Heart right ventricle (tissue), 16 donors: ENCODE data around the gene MIEF1. TPM values are rescaled to one million over a fixed set of nuclear protein-coding genes. Genes with fewer than 3 reads are reported as not detected.

ENCODE experiments used
- ATAC-seq, 8 donors: fragments of 200-7000 bp; cut with Tn5 transposase; one replicate each; pipeline ENCODE4 v1.9.1; 2020; ENCODE audit warnings: mild to moderate bottlenecking in 8 of 8, moderate library complexity in 8 of 8, moderate number of reproducible peaks in 1 of 8
- DNase-seq, 2 donors: peaks; one replicate each; pipeline ENCODE4 v3.0.0-alpha.2; 2020
- H3K27ac ChIP-seq, 10 donors: fragments of 200-600 bp; sonication (generic) in 2 of 10; one replicate each; pipeline versions ENCODE4 v1.5.0 to v1.8.0; 2020 to 2022; ENCODE audit warnings: mild to moderate bottlenecking in 3 of 10
- H3K27me3 ChIP-seq, 7 donors: fragments of 200-600 bp; one replicate each; pipeline ENCODE4 v1.8.0; 2021 to 2022; ENCODE audit warnings: mild to moderate bottlenecking in 2 of 7
- H3K36me3 ChIP-seq, 9 donors: fragments of 200-600 bp; sonication (generic) in 1 of 9; one replicate each; pipeline versions ENCODE4 v1.5.0 to v1.8.0; 2020 to 2022; ENCODE audit warnings: mild to moderate bottlenecking in 2 of 9
- H3K4me1 ChIP-seq, 9 donors: fragments of 200-600 bp; sonication (generic) in 1 of 9; one replicate each; pipeline versions ENCODE4 v1.5.0 to v1.8.0; 2020 to 2022; ENCODE audit warnings: mild to moderate bottlenecking in 4 of 9
- H3K4me3 ChIP-seq, 10 donors: fragments of 200-600 bp; sonication (generic) in 2 of 10; one replicate each; pipeline versions ENCODE4 v1.5.0 to v1.8.0; 2020 to 2022; ENCODE audit warnings: mild to moderate bottlenecking in 7 of 10, moderate library complexity in 2 of 10
- H3K9me3 ChIP-seq, 11 donors: fragments of 200-600 bp in 10 of 11; sonication (generic) in 2 of 11; one replicate each; pipeline versions ENCODE4 v1.5.0 to v1.8.0; 2013 to 2022; ENCODE audit warnings: mild to moderate bottlenecking in 2 of 11, control low read depth in 1 of 11, moderate library complexity in 1 of 11
- CTCF ChIP-seq, 9 donors: fragments of 200-600 bp; sonication (generic) in 2 of 9; IDR thresholded peaks; one replicate each; pipeline versions ENCODE4 v1.5.0 to v1.8.0; 2021 to 2022; ENCODE audit warnings: antibody characterized with exemption in 9 of 9, mild to moderate bottlenecking in 5 of 9, moderate library complexity in 1 of 9
- WGBS, 2 donors: extraction: QIAGEN DNeasy Blood & Tissue Kit; methylation state at CpG; one replicate each; pipeline ENCODE4 v1.1.7; 2013; ENCODE audit warnings: inconsistent platforms in 1 of 2; 5-methylcytosine and 5-hydroxymethylcytosine counted together
- intact Hi-C, 10 donors: fragments of 100-400 bp; cut with DNase I; formaldehyde crosslinking; loops; one replicate each; pipeline versions ENCODE4 v1.11.1 to v1.14.2; 2022
- polyA plus RNA-seq, 2 donors: library from polyadenylated mRNA; stranded (reverse); fragments of 200-250 nt; gene quantifications; one replicate each; pipeline ENCODE4 v1.2.3, GENCODE V29; 2013
- total RNA-seq, 10 donors: library from RNA; stranded (reverse); fragmentation: NEBNext Ultra II Directional in 3 of 10; extraction: Animal tissue kit (Norgen Biotek cat#: 25700) in 3 of 10; gene quantifications; one replicate each; pipeline versions ENCODE4 v1.2.1 to v1.2.4, GENCODE V29; 2021 to 2023
- donor health status: Arrhythmogenic right ventricular cardiomyopathy.
- donor health status: ischemic (EF 13 %, LVEDD 7.1; RV severe dilation, severe dysfunction).
- donor health status: healthy with polysubstance abuse.
- donor health status: DM: no; HTN: yes; CAD: no.
- donor health status: DM: no; HTN: no; CAD: no.
- donor health status: ischemic (EF 25% LVEDD 6.9; RV normal size, moderate dysfunction).
- donor health status: ischemic (EF 25% LVEDD 5.7; RV mildly dilated, moderate dysfunction).
- donor health status: healthy.
- donor health status: DM: yes; HTN: yes; CAD: no.
- donor health status: Ischemic cardiomyopathy.
- donor health status: ischemic (EF 35%, LVEDD 5.7; RV mildly dilated, moderate dysfunction).
- donor health status: nonischemic (EF 11% LVEDD 7.7; RV severe dilation, severe dysfunction).
- donor health status: DM: yes; HTN: yes; CAD: no.
- donor health status: PGD.
- donor health status: ischemic (EF 29% LVEDD 5.4; RV normal size, mild dysfunction).
- donor health status: nonischemic (EF 23%, LVEDD 6.1; RV moderate dilation, normal function).

The MIEF1 gene
- total and polyA plus RNA-seq, 12 donors, result 7.0 to 35.8 (median 17.0) TPM

- intact Hi-C loops, result loop anchor here in 7 of 10 donors (2.0 to 10.0 kb wide), 7 partner anchors 484 to 1107 kb away; partner anchors contain the start of gene ADSL (in 3 of the 7)
- no peak overlapping the region for H3K27ac ChIP-seq
- no peak for DNase-seq
- no peak for TF ChIP-seq CTCF (IDR thresholded peaks at IDR 0.05)
- 40 to 46% methylated on average over 2 of the region's 2 CpGs for WGBS, 2 donors
- no peak overlapping the region for H3K4me3 ChIP-seq
- H3K4me1 ChIP-seq, result peaks cover 0 to 14% (median 0%) of the 10 kb centered on the region in 9 donors
- ATAC-seq, result no peak
- H3K9me3 ChIP-seq, result no peaks in the 10 kb centered on the region
- no peaks in the 10 kb centered on the region for H3K36me3 ChIP-seq
- peaks cover 0 to 16% (median 5%) of the 10 kb centered on the region in 7 donors for H3K27me3 ChIP-seq
These were observed 35.9 kb downstream of the MIEF1 start for GRCh38 chr22:39537975-39538374.

- DNase-seq (no peak), ATAC-seq (no peak)
- intact Hi-C loops, result loop anchor here in 1 of 10 donors (5.0 kb wide), 1 partner anchor 484 kb away; no protein-coding TSS in a partner anchor
- no peak overlapping the region for H3K27ac ChIP-seq
- H3K4me1 ChIP-seq, result no peaks in the 10 kb centered on the region
- no peak overlapping the region for H3K4me3 ChIP-seq
- H3K9me3 ChIP-seq, result no peaks in the 10 kb centered on the region
- no peaks in the 10 kb centered on the region for H3K36me3 ChIP-seq
- peak in 4 of 9 donors; percentile 12 to 36 (median 26) for TF ChIP-seq CTCF (IDR thresholded peaks at IDR 0.05)
- H3K27me3 ChIP-seq, result peaks cover 0 to 53% (median 35%) of the 10 kb centered on the region in 7 donors
- WGBS, 2 donors, result 15 to 16% methylated on average over 11 of the region's 11 CpGs
These were observed 41.0 kb downstream of the MIEF1 start for GRCh38 chr22:39543095-39543494.

- WGBS, 2 donors, result 28 to 32% methylated on average over 39 of the region's 39 CpGs
- DNase-seq, result peak in 1 of 2 donors; percentile 56
- no peak for TF ChIP-seq CTCF (IDR thresholded peaks at IDR 0.05)
These were observed 43.6 kb downstream of the MIEF1 start for GRCh38 chr22:39545386-39546365.

GRCh38 chr22:39546889-39547586 lies 44.9 kb downstream of the MIEF1 start:
- Histone ChIP-seq H3K4me1 (no peaks in the 10 kb centered on the region), H3K4me3 (no peak overlapping the region), H3K36me3 (no peaks in the 10 kb centered on the region), H3K27me3 (peaks cover 0 to 81% (median 73%) of the 10 kb centered on the region in 7 donors), H3K27ac (no peak overlapping the region), H3K9me3 (no peaks in the 10 kb centered on the region)
- DNase-seq, result no peak
- WGBS, 2 donors, result 50 to 51% methylated on average over 5 of the region's 5 CpGs
- peak in 4 of 8 donors; percentile 36 to 70 (median 54) for ATAC-seq
- no peak for TF ChIP-seq CTCF (IDR thresholded peaks at IDR 0.05)
- intact Hi-C loops, result loop anchor here in 1 of 10 donors (5.0 kb wide), 1 partner anchor 485 kb away; no protein-coding TSS in a partner anchor

More at GRCh38 chr22:39545386-39546365, 43.6 kb downstream of the MIEF1 start:
- peak; percentile 46 to 80 (median 66) for ATAC-seq
- Histone ChIP-seq H3K27ac (no peak overlapping the region), H3K4me1 (no peaks in the 10 kb centered on the region), H3K27me3 (peaks cover 0 to 73% (median 60%) of the 10 kb centered on the region in 7 donors), H3K4me3 (no peak overlapping the region), H3K36me3 (no peaks in the 10 kb centered on the region), H3K9me3 (no peaks in the 10 kb centered on the region)
- intact Hi-C loops, result loop anchor here in 1 of 10 donors (5.0 kb wide), 1 partner anchor 487 kb away; no protein-coding TSS in a partner anchor
